Activated CD4-positive, alpha-beta T cell treated with anti-CD3 and anti-CD28 coated beads, Interleukin-10, Interleukin-2, amounts not matched to agents 100 ng/mL and 50 ng/mL, durations not matched to agents 16 hours and 8 hours (primary cell): ENCODE results near the gene COQ2.

ENCODE experiments used
- DNase-seq: peaks from one replicate; pipeline ENCODE4 v3.0.0-alpha.2; 2020

Gene COQ2

GRCh38 chr4:83214079-83214478, 70.5 kb downstream of the COQ2 start:
- no peak for DNase-seq
